Fibroblast of pulmonary artery (primary cell): Measurements from ENCODE around the gene MVK.

Experiments
- DNase-seq: peaks from one replicate; pipeline ENCODE4 v3.0.0-alpha.2; 2010; ENCODE audit warnings: low read depth
- H3K4me3 ChIP-seq: replicated peaks from 2 replicates; pipeline ENCODE4 v1.5.1; 2011; ENCODE audit warnings: low read depth, mild to moderate bottlenecking, control low read depth, low read length, moderate library complexity
- TF ChIP-seq, protein P1 (sequence below): IDR thresholded peaks from 2 replicates; pipeline ENCODE4 v1.5.1; 2011; ENCODE audit warnings: mild to moderate bottlenecking, control low read depth, low read length, inconsistent platforms; ENCODE audit errors: missing control alignments

MVK gene

DNA sequence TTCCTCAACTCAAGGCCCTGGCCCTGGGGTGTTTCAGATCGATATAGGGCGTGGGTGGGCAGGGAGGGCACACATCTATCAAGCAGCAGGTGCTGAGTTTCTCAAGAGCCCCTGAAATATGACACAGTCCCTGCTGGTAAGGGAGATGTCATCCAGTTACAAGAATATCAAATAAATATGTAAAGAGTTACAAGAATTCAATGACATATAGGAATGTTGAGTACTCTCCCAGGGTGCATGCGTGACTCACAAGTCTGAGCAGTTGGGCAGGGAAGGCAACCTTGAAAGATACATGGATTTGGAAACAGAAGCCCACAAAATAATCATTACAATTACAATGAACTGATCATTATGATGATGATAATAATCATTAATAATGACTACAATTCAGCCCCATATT, 35.2 kb downstream of the MVK start:
- TF ChIP-seq, protein P1, sequence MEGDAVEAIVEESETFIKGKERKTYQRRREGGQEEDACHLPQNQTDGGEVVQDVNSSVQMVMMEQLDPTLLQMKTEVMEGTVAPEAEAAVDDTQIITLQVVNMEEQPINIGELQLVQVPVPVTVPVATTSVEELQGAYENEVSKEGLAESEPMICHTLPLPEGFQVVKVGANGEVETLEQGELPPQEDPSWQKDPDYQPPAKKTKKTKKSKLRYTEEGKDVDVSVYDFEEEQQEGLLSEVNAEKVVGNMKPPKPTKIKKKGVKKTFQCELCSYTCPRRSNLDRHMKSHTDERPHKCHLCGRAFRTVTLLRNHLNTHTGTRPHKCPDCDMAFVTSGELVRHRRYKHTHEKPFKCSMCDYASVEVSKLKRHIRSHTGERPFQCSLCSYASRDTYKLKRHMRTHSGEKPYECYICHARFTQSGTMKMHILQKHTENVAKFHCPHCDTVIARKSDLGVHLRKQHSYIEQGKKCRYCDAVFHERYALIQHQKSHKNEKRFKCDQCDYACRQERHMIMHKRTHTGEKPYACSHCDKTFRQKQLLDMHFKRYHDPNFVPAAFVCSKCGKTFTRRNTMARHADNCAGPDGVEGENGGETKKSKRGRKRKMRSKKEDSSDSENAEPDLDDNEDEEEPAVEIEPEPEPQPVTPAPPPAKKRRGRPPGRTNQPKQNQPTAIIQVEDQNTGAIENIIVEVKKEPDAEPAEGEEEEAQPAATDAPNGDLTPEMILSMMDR = no peak
- no peak for DNase-seq
- H3K4me3 ChIP-seq = no peak overlapping the region

DNA sequence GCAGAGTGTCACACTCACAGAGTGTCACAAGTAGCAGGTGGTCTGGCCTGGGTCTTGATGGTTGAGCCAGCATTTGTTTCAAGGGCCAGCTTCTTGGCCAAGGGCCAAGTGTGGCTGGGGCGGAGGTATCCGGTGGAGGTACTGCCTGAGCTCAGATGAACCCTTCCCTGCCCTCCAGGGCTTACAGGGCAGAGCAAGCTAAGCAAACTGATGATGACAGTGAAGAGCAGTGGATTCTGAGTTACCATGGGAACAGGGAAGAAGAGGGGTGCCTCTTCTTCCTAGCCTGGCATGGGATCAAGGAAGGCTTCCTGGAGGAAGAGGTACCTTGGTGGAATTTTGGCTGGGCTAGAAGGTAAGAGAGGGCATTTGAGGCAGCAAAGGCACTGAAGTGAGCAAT, 35.7 kb downstream of the MVK start:
- H3K4me3 ChIP-seq = no peak overlapping the region

DNA sequence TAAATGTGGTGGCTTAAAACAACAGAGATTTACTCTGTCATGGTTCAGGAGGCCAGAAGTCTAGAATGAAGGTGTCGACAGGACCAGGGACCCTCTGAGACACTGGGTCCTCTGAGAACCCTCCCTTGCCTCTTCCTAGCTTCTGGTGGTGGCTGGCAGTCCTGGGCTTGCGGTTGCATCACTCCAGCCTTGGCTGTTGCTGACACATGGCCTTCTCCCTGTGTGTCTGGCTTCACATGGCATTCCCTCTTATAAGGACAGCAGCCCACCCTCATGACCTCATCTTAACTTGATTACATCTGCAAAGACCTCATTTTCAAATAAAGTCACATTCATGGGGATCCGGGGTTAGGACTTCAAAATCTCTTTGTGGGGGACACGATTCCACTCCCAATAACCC, 36.9 kb downstream of the MVK start:
- DNase-seq = no peak
- H3K4me3 ChIP-seq = no peak overlapping the region
- TF ChIP-seq, protein P1 = no peak

More for the DNA sequence above, 35.7 kb downstream of the MVK start:
- TF ChIP-seq, protein P1 = no peak
- no peak for DNase-seq

DNA sequence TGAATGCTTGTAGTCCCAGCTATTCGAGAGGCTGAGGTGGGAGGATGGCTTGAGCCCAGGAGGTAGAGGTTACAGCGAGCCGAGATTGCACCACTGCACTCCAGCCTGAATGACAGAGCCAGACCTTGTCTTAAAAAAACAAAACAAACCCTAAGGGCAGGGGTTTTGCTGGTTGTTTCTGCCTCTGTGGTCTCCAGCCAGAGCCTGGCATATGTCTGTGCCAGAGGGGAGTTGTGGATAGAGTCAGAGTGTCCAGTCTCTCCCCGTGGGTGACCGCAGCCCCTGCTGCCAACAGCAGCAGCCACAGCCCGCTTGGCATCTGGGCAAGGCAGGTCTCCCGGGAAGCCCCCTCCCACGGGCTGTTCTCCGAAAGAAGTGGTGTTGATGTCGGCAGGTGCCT, 37.6 kb downstream of the MVK start:
- TF ChIP-seq, protein P1 = no peak
- no peak overlapping the region for H3K4me3 ChIP-seq
- DNase-seq = no peak

DNA sequence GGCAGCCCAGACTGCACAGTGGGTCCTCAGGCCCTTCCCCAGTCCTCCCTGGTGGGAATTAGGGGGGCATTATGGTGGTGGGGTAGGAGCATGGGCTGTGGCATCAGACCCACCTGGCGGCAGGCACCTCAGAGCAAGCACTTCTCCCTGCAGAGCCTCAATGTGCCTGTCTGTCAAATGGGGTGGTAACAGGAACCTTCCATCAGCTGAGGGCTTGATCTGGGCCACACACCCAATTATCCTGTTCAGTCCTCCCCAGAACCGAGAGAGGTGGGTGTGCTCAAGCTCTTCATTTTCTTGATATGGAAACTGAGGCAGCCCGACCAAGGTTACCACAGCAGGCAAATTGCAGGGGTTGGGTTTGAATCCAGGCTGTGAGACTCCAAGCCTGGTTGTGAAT, 38.4 kb downstream of the MVK start:
- H3K4me3 ChIP-seq = no peak overlapping the region
- DNase-seq = no peak
- TF ChIP-seq, protein P1 = no peak

DNA sequence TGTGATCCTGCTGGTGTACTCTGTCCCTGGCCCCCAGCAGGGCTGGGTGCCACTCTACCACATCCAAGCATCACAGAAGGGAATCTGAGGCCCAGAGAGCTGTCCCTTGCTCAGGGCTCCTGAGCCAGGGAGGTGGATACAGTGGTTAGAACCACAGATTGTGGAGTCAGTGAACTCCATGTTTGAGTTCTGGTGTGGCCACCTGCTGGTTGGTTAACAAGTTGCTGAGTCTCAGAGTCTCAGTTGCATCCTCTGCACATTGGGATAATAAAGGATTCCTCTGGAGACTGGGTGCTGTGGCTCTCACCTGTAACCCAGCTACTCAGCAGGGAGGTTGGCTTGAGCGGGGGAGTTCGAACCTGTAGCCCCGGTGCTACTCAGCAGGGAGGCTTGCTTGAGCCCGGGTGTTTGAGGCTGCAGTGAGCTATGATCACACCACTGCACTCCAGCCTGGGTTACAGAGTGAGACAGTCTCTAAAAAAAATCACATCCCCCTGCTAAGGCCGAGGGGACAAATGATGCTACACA, 39.4 kb downstream of the MVK start:
- TF ChIP-seq, protein P1 = peak; percentile 40
- DNase-seq = peak; percentile 36
- H3K4me3 ChIP-seq = no peak overlapping the region
